ENCODE measurements around the gene CHMP6. TPM values are rescaled to one million over a fixed set of nuclear protein-coding genes. Genes with fewer than 3 reads are reported as not detected.
A peak's percentile ranks its signal among the peaks of the same experiment; 100 is the strongest.
"Not testable (repeated sequence)": the region's sequence is repeated elsewhere in the genome, so short reads cannot be mapped to it uniquely, and the experiment has no call there.

CHMP6 gene
- polyA plus RNA-seq, 3 donors, result 20.3 to 44.8 (median 44.1) TPM

- Histone ChIP-seq H3K9ac (ENCODE audit: insufficient read depth, low read length, poor library complexity, severe bottlenecking) (no peak overlapping the region), H2AFZ (ENCODE audit: insufficient read depth, low read depth, low read length, poor library complexity, severe bottlenecking) (no peak overlapping the region), H3K4me3 (replicated peaks in 1 of 3; ENCODE audit: low read depth in 2 of 3, low read length in 3 of 3) (no peak overlapping the region), H3K4me1 (ENCODE audit: control insufficient read depth in 1 of 2, insufficient read depth in 2 of 2, low read length in 2 of 2) (peaks cover 36 to 38% of the 10 kb centered on the region in 2 donors), H3K79me2 (ENCODE audit: insufficient read depth, low read length) (peaks cover 18% of the 10 kb centered on the region), H3K4me2 (replicated peaks; ENCODE audit: extremely low read depth, low read length, poor library complexity, severe bottlenecking) (no peak overlapping the region), H3K27me3 (ENCODE audit: control insufficient read depth in 2 of 2, insufficient read depth in 2 of 2, low read length in 2 of 2) (peaks cover 0 to 25% of the 10 kb centered on the region in 2 donors), H3K36me3 (replicated peaks in 1 of 2; ENCODE audit: control insufficient read depth in 1 of 2, insufficient read depth in 2 of 2, low read length in 2 of 2) (no peaks in the 10 kb centered on the region), H3K27ac (ENCODE audit: low read depth in 1 of 2, low read length in 2 of 2) (no peak overlapping the region), H3K9me3 (replicated peaks in 1 of 2; ENCODE audit: control insufficient read depth in 1 of 2, insufficient read depth in 1 of 2, low read length in 2 of 2) (peaks cover 0 to 7% of the 10 kb centered on the region in 2 donors), H4K20me1 (ENCODE audit: insufficient read depth, low read length) (peaks cover 38% of the 10 kb centered on the region)
- 92% methylated on average over 10 of the region's 11 CpGs for WGBS (ENCODE audit: insufficient coverage)
- H3K4me1 Mint-ChIP-seq, result peaks cover 43% of the 10 kb centered on the region
- no peak overlapping the region for H3K27ac Mint-ChIP-seq
- peaks cover 0 to 10% (median 5%) of the 10 kb centered on the region in 7 donors for H3K9me3 Mint-ChIP-seq
- no peak for DNase-seq
- peaks cover 11 to 46% (median 33%) of the 10 kb centered on the region in 3 donors for H3K27me3 Mint-ChIP-seq (ENCODE audit: low read depth in 3 of 3)
- peaks cover 7 to 18% of the 10 kb centered on the region in 2 donors for H3K36me3 Mint-ChIP-seq
- intact Hi-C loops (cut with micrococcal nuclease), result loop anchor here (5.0 to 10.0 kb wide), 2 partner anchors 62 to 195 kb away; partner anchors contain the start of gene CEP131 (in 1 of the 2)
- TF ChIP-seq CTCF (IDR thresholded peaks at IDR 0.05), result no peak
- H3K4me3 Mint-ChIP-seq, result peak overlapping the region in 1 of 2 donors; percentile 21
Measured at GRCh38 chr17:81029859-81030258, 38.2 kb downstream of the CHMP6 start.

- H3K4me3 Mint-ChIP-seq, result not testable (repeated sequence)
Measured at GRCh38 chr17:81030312-81030711, 38.7 kb downstream of the CHMP6 start.

More at GRCh38 chr17:81030312-81030711, 38.7 kb downstream of the CHMP6 start:
- 96% methylated on average over 9 of the region's 9 CpGs for WGBS (ENCODE audit: insufficient coverage)
- Histone ChIP-seq H4K20me1 (ENCODE audit: insufficient read depth, low read length) (peaks cover 38% of the 10 kb centered on the region), H3K79me2 (ENCODE audit: insufficient read depth, low read length) (peaks cover 18% of the 10 kb centered on the region), H3K4me1 (ENCODE audit: control insufficient read depth in 1 of 2, insufficient read depth in 2 of 2, low read length in 2 of 2) (peaks cover 36 to 38% of the 10 kb centered on the region in 2 donors), H3K27me3 (ENCODE audit: control insufficient read depth in 2 of 2, insufficient read depth in 2 of 2, low read length in 2 of 2) (peaks cover 0 to 25% of the 10 kb centered on the region in 2 donors)
- not testable (repeated sequence) for H3K36me3 ChIP-seq (replicated peaks in 1 of 2; ENCODE audit: control insufficient read depth in 1 of 2, insufficient read depth in 2 of 2, low read length in 2 of 2); H2AFZ ChIP-seq (ENCODE audit: insufficient read depth, low read depth, low read length, poor library complexity, severe bottlenecking); H3K4me2 ChIP-seq (replicated peaks; ENCODE audit: extremely low read depth, low read length, poor library complexity, severe bottlenecking); H3K9me3 Mint-ChIP-seq; H3K27ac ChIP-seq (ENCODE audit: low read depth in 1 of 2, low read length in 2 of 2); DNase-seq; H3K4me3 ChIP-seq (replicated peaks in 1 of 3; ENCODE audit: low read depth in 2 of 3, low read length in 3 of 3); H3K9me3 ChIP-seq (replicated peaks in 1 of 2; ENCODE audit: control insufficient read depth in 1 of 2, insufficient read depth in 1 of 2, low read length in 2 of 2); H3K9ac ChIP-seq (ENCODE audit: insufficient read depth, low read length, poor library complexity, severe bottlenecking)
- H3K27ac Mint-ChIP-seq, result peak overlapping the region in 2 of 7 donors; percentile 44 to 45
- peaks cover 7 to 18% of the 10 kb centered on the region in 2 donors for H3K36me3 Mint-ChIP-seq
- peaks cover 43% of the 10 kb centered on the region for H3K4me1 Mint-ChIP-seq
- intact Hi-C loops (cut with micrococcal nuclease), result loop anchor here (5.0 to 10.0 kb wide), 2 partner anchors 62 to 194 kb away; partner anchors contain the start of gene CEP131 (in 1 of the 2)
- peaks cover 11 to 43% (median 33%) of the 10 kb centered on the region in 3 donors for H3K27me3 Mint-ChIP-seq (ENCODE audit: low read depth in 3 of 3)

Measured in CD14-positive monocyte (primary cell).